ENCODE data around the gene ANGPT4. TPM values are rescaled to one million over a fixed set of nuclear protein-coding genes. Genes with fewer than 3 reads are reported as not detected.

The ANGPT4 gene
- total RNA-seq, 1 experiment from 2014 or later, result not detected

DNA sequence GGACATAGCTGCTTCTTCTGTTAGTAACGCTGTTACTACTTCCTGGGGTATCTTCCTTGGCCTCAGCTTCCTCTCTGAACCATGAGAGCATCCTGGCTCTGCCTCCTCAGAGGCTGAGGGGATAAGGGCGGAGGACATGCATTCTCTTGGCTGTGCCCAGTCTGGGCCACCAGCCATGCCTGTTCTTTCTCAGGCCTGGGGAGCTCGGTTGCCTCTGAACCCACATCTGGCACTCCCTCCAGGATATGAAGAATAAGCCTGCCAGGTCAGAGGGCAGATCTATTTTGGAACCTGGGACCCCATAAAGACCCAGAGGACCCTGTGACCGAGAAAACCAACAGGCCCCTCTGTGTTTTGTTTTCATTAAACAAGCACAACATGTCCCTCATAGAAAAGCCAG, 6.6 kb upstream of the ANGPT4 start:
- Histone ChIP-seq H3K9me3 (replicated peaks) (no peaks in the 10 kb centered on the region), H3K27ac (no peak overlapping the region), H3K4me1 (no peaks in the 10 kb centered on the region), H3K27me3 (peaks cover 3% of the 10 kb centered on the region; the same call in 1 of the 2 replicates), H3K36me3 (no peaks in the 10 kb centered on the region), H3K4me3 (no peak overlapping the region)
- no peak for DNase-seq

DNA sequence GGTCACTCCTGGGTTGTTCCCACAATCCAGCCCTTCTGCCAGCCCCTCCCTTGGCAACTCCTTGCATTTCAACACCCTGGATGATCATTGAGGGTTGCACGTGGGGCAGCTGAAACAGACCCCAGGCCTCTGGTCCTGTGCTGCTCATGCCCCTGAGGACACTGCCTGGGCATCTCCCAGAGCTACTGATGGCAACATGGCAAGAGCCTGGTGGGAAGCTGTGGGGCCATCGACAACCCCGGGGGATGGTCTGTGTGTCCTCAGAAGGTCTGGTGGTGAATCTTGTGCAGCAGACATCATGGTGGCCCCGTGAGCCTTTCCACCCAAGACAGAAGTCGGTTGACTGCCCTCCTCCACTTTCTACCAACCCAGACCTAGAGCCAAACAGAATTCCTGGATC, 4.9 kb upstream of the ANGPT4 start:
- no peak overlapping the region for H3K27ac ChIP-seq
- H3K9me3 ChIP-seq (replicated peaks), result no peaks in the 10 kb centered on the region
- H3K4me1 ChIP-seq, result no peaks in the 10 kb centered on the region
- no peaks in the 10 kb centered on the region for H3K36me3 ChIP-seq
- no peak overlapping the region for H3K4me3 ChIP-seq
- DNase-seq, result no peak
- peaks cover 3% of the 10 kb centered on the region; the same call in 1 of the 2 replicates for H3K27me3 ChIP-seq

DNA sequence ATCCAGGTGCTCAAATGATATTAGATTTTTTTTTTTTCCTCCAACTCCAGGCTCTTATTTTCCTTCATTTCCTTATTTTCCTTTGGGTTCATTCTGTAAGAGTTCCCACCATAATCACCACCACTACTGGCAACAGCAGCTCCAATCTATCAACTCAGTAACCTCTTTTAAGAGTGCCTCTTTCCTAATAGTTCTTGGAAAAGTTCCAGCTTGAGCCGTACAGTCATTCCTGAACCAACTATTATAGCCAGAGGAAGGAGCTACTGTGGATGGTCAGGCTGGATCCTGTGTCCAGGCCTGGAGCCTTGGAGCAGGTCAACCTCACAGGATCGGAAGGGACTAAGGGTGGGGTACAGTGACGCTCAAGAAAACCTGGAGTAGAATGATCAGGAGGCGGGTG, 4.2 kb upstream of the ANGPT4 start:
- H3K27me3 ChIP-seq, result peaks cover 3% of the 10 kb centered on the region; the same call in 1 of the 2 replicates
- H3K4me3 ChIP-seq, result no peak overlapping the region
- H3K27ac ChIP-seq, result no peak overlapping the region
- H3K9me3 ChIP-seq (replicated peaks), result no peaks in the 10 kb centered on the region
- DNase-seq, result no peak
- no peaks in the 10 kb centered on the region for H3K4me1 ChIP-seq
- no peaks in the 10 kb centered on the region for H3K36me3 ChIP-seq

DNA sequence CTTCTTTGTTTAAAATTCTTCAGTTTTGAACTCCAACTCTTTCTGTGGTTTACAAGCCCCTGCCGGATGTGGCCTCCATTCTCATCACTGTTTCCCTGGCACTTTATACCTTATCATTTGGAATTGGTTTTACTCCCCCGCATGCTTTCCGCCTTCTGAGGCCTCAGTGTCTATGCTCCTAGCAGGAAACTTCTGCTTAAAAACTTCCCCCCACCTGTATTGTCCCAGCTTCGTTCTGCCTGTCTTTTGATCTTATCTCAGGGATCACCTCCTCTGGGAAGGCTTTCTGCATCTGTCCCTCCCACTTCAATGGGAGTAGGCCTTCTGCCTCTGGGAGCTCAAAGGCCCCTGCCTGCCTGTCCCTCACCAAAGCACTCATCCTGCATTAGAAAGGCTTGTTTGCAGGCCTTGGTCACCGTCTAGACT, 3.4 kb upstream of the ANGPT4 start:
- Histone ChIP-seq H3K9me3 (replicated peaks) (no peaks in the 10 kb centered on the region), H3K36me3 (no peaks in the 10 kb centered on the region), H3K27ac (no peak overlapping the region), H3K4me1 (no peaks in the 10 kb centered on the region), H3K27me3 (peaks cover 3% of the 10 kb centered on the region; the same call in 1 of the 2 replicates), H3K4me3 (no peak overlapping the region)
- DNase-seq, result no peak

DNA sequence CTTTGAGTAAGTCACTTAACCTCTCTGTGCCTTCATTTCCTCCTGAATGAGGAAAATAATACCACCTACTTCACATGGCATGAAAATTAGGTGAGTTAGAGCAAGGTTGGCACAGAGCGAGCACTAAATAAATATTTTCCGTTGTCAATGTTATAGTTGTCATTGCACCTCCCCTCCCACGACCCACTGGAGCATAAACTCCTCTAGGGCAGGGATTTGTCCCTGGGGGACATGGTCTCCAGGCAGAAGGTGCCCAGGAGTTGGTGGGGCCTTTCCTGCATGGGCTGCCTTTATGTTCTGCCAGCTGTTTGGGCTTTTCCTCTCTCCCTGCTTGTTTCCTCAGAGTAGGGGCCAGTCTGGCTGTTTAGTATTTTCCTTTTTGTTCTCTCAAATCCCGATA, 1.3 kb upstream of the ANGPT4 start:
- H3K27me3 ChIP-seq, result peaks cover 3% of the 10 kb centered on the region
- H3K27ac ChIP-seq, result no peak overlapping the region
- DNase-seq, result no peak
- no peaks in the 10 kb centered on the region for H3K9me3 ChIP-seq (replicated peaks)
- H3K36me3 ChIP-seq, result no peaks in the 10 kb centered on the region
- no peak overlapping the region for H3K4me3 ChIP-seq
- no peaks in the 10 kb centered on the region for H3K4me1 ChIP-seq

DNA sequence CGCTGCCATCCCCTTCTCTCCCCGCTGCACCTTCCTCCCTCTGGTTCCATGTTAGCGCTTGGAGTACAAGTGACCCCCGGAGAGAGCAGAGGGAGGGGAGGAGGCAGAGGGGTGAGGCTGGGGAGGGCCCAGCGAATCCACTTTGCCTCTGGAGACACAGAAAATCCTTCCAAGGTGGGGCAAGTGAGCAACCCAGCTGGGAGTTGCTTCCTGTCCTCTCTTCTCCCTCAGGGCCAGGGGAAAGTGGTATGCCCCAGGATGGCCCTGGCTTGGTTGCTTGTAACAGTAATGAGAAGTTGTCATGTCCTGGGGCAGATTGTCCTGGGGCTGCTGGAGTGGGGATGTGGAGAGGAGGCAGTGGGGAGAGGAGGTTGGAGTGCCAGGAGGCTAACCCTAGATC, 691 bp upstream of the ANGPT4 start:
- no peaks in the 10 kb centered on the region for H3K9me3 ChIP-seq (replicated peaks)
- peaks cover 3% of the 10 kb centered on the region for H3K27me3 ChIP-seq
- no peaks in the 10 kb centered on the region for H3K36me3 ChIP-seq
- DNase-seq, result no peak
- H3K4me1 ChIP-seq, result no peaks in the 10 kb centered on the region
- H3K27ac ChIP-seq, result no peak overlapping the region
- no peak overlapping the region for H3K4me3 ChIP-seq

DNA sequence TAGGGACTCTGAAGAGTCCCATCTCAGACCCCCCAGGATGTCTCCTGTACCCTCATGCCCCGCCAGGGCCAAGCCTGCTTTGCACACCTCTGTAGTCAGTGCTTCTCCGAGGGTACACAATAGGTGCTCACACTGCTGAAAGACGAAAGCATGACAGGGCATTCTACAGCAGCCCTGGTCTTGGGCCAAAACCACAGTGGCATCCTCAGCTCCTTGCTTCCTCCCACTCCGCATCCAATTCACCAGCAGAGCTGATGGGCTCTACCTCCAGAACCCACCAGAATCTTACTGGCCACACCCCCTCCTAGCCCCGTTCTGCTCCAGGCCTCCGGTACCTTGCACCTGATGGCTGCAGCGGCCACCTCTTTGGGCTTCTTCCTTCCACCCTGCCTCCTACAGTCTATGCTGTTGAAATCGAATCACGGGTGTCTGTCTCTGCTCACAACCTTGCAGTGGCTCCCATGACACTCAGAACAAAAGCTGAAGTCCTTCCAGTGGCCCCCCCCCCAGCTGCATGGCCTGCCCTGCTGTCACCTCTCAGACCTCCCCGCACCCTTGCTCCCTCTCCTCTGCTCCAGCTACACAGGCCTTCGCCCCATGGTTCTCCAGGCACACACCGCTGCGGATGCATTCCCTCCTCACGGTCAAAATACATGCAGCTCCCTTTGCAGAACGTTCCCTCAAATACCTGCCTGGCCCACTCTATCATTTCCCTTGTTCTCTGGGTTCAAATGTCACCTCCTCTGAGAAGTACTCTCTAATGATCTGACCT, 1.2 kb downstream of the ANGPT4 start:
- Histone ChIP-seq H3K36me3 (no peaks in the 10 kb centered on the region), H3K4me3 (no peak overlapping the region), H3K4me1 (peaks cover 11% of the 10 kb centered on the region; the same call in 1 of the 2 replicates), H3K27ac (no peak overlapping the region), H3K27me3 (peaks cover 3% of the 10 kb centered on the region), H3K9me3 (replicated peaks) (no peaks in the 10 kb centered on the region)
- no peak for DNase-seq

DNA sequence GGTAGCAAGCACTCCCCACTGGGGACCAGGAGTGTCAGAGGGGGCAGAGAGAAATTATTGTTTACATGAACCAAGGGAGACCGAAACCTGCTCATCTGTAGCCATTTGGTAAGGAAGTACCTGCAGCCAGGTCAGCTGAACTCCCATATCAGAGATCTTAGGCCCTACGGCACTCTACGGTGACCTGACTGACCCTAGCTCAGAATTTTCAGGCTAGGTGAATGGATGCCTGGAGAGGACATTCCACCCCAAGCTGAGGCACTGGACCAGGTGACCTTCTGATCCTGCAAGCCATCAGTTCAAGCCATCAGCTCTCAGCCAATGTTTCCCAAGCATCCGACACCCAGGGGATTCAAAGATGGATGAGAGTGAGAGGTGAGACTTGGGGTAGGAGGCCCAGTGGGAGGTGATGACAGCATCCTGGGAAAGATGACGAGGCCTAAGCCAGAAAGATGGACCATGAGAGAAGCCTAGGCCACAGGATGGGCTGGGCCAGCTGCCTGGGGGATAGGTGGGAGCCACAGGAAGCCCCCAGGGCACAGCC, 2.8 kb downstream of the ANGPT4 start:
- H3K27me3 ChIP-seq, result peaks cover 1% of the 10 kb centered on the region
- H3K9me3 ChIP-seq (replicated peaks), result no peaks in the 10 kb centered on the region
- no peak overlapping the region for H3K27ac ChIP-seq
- no peak overlapping the region for H3K4me3 ChIP-seq
- H3K4me1 ChIP-seq, result peaks cover 11% of the 10 kb centered on the region; the same call in 1 of the 2 replicates
- DNase-seq, result no peak
- H3K36me3 ChIP-seq, result no peaks in the 10 kb centered on the region

DNA sequence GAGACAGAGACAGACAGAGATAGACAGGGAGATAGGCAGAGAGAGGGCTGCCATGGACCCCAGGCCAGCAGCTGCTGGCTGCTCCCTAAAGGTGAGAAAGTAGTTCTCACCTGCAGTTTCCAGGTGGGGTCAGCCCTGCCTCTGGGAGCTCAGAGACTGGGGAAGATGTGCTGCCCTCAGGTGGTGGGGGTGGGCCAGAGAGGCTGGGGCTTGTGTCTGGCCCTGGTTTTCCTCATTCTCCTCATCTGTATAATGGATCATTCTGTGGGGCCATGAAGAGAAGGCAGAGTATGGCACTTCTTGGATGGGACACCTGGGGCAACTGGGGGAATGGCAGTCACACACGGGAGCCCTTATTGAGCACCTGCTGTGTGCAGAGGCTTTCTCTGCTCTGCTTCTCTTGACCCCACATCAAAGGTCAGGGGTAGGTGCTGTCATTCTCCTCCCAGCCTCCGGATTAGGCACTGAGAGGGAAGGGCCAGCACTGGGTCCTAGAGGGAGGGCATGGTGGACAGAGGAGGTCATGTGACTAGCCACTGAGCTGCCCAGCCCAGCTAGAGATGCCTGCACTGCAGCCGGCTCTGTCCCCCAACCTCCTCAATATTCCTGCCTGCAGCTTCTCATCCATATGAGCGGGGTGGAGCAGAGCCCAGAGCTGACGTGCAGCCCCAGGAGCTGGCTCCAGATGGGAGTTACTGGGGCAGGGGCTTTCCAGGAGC, 4.1 kb downstream of the ANGPT4 start:
- Histone ChIP-seq H3K4me1 (peaks cover 11% of the 10 kb centered on the region; the same call in 1 of the 2 replicates), H3K9me3 (replicated peaks) (no peaks in the 10 kb centered on the region), H3K4me3 (no peak overlapping the region), H3K36me3 (no peaks in the 10 kb centered on the region), H3K27me3 (no peaks in the 10 kb centered on the region; the same call in 1 of the 2 replicates), H3K27ac (no peak overlapping the region)
- DNase-seq, result no peak

DNA sequence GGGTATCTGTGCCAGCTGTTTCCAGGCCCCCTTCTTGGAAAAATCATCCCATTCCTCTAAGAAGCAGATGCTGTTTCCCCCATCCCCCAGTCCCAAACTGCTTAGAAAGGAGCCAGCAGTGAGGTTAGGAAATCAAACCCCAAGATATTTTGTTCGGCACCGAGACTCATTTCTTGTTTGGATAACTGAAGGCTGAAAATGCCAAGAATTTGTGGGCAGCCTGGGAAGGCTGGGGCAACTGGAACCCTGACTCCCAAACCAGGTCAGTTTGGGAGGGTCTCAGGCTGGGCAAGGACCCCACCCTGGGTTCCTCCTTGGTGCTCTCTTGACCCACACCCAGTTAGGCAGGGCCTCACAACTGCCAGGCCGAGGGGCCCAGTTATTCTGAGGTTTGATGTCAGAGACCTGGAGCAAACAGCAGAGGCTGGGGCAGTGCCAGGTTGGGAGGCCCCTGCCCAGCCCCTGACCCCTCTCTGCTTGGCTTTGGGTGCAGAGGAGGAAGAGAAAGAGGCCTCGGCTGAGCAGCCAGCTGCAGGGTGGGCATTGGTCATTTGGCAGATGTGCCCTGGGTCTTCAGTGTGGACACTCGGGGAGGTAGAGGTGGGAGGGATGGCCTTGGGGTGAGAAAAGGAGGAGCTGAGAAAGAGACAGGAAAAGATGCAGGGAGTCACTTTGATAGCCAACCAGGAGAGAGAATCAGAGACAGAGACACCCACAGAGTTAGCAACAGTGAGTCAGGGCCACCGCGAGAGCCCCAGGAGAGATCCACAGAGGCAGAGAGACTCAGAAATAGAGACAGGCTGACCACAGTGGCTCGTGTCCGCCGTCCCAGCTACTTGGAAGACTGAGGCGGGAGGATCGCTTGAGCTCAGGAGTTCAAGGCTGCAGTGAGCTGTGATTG, 5.0 kb downstream of the ANGPT4 start:
- no peaks in the 10 kb centered on the region for H3K36me3 ChIP-seq
- no peaks in the 10 kb centered on the region; the same call in 1 of the 2 replicates for H3K27me3 ChIP-seq
- H3K4me1 ChIP-seq, result peaks cover 11% of the 10 kb centered on the region; the same call in 1 of the 2 replicates
- no peak overlapping the region for H3K4me3 ChIP-seq
- no peak overlapping the region for H3K27ac ChIP-seq
- DNase-seq, result no peak
- no peaks in the 10 kb centered on the region for H3K9me3 ChIP-seq (replicated peaks)

DNA sequence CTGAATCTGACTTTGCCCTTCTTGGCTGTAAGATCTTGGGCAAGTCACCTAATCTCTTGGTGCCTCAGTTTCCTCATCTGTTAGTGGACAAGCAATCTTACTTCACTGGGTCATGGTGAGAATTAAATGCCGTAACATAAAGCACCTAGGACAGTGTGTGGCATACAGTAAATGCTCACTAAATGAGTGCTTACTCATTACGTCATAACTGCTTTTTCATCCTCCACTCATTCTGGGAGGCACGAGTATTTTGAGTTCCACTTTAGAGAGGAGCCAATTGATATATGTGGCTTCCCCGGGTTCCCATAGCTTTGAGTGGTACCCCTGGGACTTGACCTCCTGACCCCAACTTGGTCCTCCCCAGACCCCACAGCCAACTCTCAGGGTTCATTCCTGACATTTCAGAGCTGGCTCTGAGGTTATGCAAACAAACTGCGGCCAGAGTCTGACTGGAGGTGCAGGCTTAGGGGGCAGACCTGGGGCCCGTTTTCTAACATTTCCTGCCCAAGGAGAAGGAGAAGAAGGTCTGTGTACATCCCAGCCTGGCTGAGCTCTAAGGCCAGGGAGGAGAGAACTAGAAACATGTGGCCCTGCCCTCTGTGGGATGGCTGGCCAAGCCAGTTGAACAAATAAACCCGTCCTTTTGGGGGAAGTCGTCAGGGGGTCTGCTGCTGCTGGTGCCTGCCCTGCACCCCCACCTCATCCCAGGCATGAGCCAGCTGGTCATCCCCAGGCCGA, 5.8 kb downstream of the ANGPT4 start:
- H3K27me3 ChIP-seq, result no peaks in the 10 kb centered on the region; the same call in 1 of the 2 replicates
- no peaks in the 10 kb centered on the region for H3K9me3 ChIP-seq (replicated peaks)
- no peaks in the 10 kb centered on the region for H3K36me3 ChIP-seq
- peaks cover 11% of the 10 kb centered on the region; the same call in 1 of the 2 replicates for H3K4me1 ChIP-seq
- H3K27ac ChIP-seq, result no peak overlapping the region
- DNase-seq, result no peak
- no peak overlapping the region for H3K4me3 ChIP-seq

DNA sequence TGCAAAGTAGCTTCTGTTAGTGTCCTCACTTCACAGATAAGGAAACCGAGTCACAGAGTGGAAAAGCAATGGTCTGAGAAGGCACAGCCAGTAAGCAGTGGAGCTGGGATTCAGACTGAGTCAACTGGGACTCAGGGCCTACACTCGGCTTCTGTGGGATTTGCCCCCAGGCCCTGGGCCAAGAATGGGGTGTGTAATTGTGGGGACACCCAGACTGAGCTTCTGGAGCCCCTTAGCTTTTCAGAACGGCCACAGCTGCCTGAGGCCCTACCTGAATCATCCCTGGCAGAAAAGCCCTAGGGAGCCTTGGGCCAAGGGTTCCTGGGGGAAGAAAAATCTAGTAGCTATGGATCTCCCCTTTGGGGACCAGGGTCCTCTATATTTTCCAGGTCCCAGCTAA, 6.5 kb downstream of the ANGPT4 start:
- no peak for DNase-seq
- Histone ChIP-seq H3K36me3 (no peaks in the 10 kb centered on the region), H3K27ac (no peak overlapping the region), H3K4me3 (no peak overlapping the region), H3K9me3 (replicated peaks) (no peaks in the 10 kb centered on the region), H3K27me3 (no peaks in the 10 kb centered on the region; the same call in 1 of the 2 replicates), H3K4me1 (peaks cover 11% of the 10 kb centered on the region; the same call in 1 of the 2 replicates)

DNA sequence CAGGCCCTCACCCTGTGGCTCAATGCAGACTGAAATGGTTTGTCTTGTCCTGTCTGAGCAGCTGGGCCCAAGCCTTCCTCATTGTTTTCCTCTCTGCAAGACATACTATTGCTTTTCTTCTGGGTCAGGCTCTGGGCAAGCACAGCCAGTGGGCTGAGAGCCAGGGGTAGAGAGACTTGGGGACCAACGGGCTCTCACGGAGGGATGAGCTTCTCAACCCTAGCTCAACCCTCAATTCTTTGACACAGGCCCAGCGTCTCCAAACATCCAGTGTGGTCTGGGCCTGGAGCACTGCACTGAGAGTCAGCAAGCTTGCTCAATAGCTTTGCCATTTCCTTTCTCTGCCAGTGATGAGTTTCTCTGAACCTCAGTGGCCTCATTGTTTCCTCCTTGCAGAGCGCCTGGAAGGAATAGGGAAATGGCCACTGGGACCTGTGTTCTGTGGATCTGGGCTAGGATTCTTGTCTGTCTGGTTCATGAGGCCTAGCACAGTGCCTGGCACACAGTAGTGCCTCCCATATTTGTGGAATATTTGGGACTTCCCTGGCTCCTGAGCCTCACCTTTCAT, 9.3 kb downstream of the ANGPT4 start:
- Histone ChIP-seq H3K27ac (no peak overlapping the region), H3K27me3 (no peaks in the 10 kb centered on the region)
- DNase-seq, result no peak

More for the DNA sequence above, 9.3 kb downstream of the ANGPT4 start:
- Histone ChIP-seq H3K9me3 (replicated peaks) (no peaks in the 10 kb centered on the region), H3K4me1 (peaks cover 11% of the 10 kb centered on the region; the same call in 1 of the 2 replicates), H3K36me3 (no peaks in the 10 kb centered on the region), H3K4me3 (no peak overlapping the region)
